SK-N-SH (cell line): Measurements from ENCODE around the gene STX17. TPM values are rescaled to one million over a fixed set of nuclear protein-coding genes. Genes with fewer than 3 reads are reported as not detected.

Source experiments
- CTCF ChIA-PET: fragments of 300-600, 350-600 bp; formaldehyde crosslinking; extraction: SDS; loops from one replicate; lab custom pipeline; 2021; lab: Yijun Ruan, JAX
- POLR2A ChIA-PET: fragments of 350-600 bp; sonication (Branson Sonifier 250); formaldehyde crosslinking; extraction: SDS; loops from one replicate; lab custom pipeline; 2020; ENCODE audit warnings: antibody characterized with exemption, inconsistent platforms; lab: Yijun Ruan, JAX
- DNase-seq: peaks from one replicate; pipeline ENCODE4 v3.0.0; 2012
- H2AFZ ChIP-seq: fragments of 200-600 bp; sonication (generic); 2 replicates; pipeline ENCODE4 v1.8.1; 2016; ENCODE audit warnings: antibody characterized with exemption, mild to moderate bottlenecking, low read depth
- H3F3A ChIP-seq: fragments of 200-600 bp; sonication (generic); replicated peaks from 2 replicates; pipeline ENCODE3; 2016; ENCODE audit warnings: antibody characterized with exemption, mild to moderate bottlenecking; ENCODE audit not compliant: insufficient read depth
- H3K27ac ChIP-seq, 2 experiments: fragments of 200-500 bp in 1 of 2; fragments of 200-600 bp in 1 of 2; sonication (Bioruptor generic) in 1 of 2; sonication (generic), shearing (Covaris generic) in 1 of 2; 2 replicates each; pipeline versions ENCODE4 v1.5.1 to v1.6.1; 2014 to 2016; ENCODE audit warnings: low read depth in 2 of 2, inconsistent platforms in 1 of 2, low read length in 1 of 2, mild to moderate bottlenecking in 1 of 2, mixed read lengths in 1 of 2
- H3K27me3 ChIP-seq: fragments of 200-600 bp; sonication (generic), shearing (Covaris generic); 2 replicates; pipeline ENCODE4 v1.6.1; 2016; ENCODE audit warnings: mixed run types; ENCODE audit not compliant: insufficient read depth
- H3K36me3 ChIP-seq, 2 experiments: fragments of 200-500 bp in 1 of 2; fragments of 200-600 bp in 1 of 2; sonication (Bioruptor generic) in 1 of 2; sonication (generic) in 1 of 2; replicated peaks in 1 of 2; 2 replicates each; pipeline versions ENCODE3 to v1.5.1; 2014 to 2016; ENCODE audit warnings: low read length in 1 of 2, mild to moderate bottlenecking in 1 of 2; ENCODE audit not compliant: insufficient read depth in 2 of 2, control insufficient read depth in 1 of 2
- H3K4me1 ChIP-seq, 2 experiments: fragments of 200-500 bp in 1 of 2; fragments of 200-600 bp in 1 of 2; sonication (Bioruptor generic) in 1 of 2; sonication (generic), shearing (Covaris generic) in 1 of 2; 2 replicates each; pipeline versions ENCODE4 v1.5.1 to v1.6.1; 2014 to 2016; ENCODE audit warnings: low read depth in 1 of 2, low read length in 1 of 2, mixed run types in 1 of 2; ENCODE audit not compliant: insufficient read depth in 2 of 2, control insufficient read depth in 1 of 2
- H3K4me2 ChIP-seq: fragments of 200-600 bp; sonication (generic), shearing (Covaris generic); 2 replicates; pipeline ENCODE4 v1.6.1; 2017; ENCODE audit warnings: mixed run types
- H3K4me3 ChIP-seq, 2 experiments: fragments of 200-500 bp in 1 of 2; fragments of 200-600 bp in 1 of 2; sonication (Bioruptor generic) in 1 of 2; sonication (generic), shearing (Covaris generic) in 1 of 2; 2 replicates each; pipeline versions ENCODE4 v1.5.1 to v1.8.1; 2014 to 2016; ENCODE audit warnings: low read depth in 2 of 2, inconsistent platforms in 1 of 2, low read length in 1 of 2, mild to moderate bottlenecking in 1 of 2, mixed read lengths in 1 of 2, moderate library complexity in 1 of 2
- H3K79me2 ChIP-seq: fragments of 200-600 bp; sonication (generic); 2 replicates; pipeline ENCODE4 v1.8.1; 2017; ENCODE audit warnings: mild to moderate bottlenecking; ENCODE audit not compliant: insufficient read depth
- H3K9ac ChIP-seq: fragments of 200-600 bp; sonication (generic); 2 replicates; pipeline ENCODE4 v1.6.1; 2017; ENCODE audit warnings: mixed run types
- H3K9me2 ChIP-seq: fragments of 200-600 bp; sonication (generic); 2 replicates; pipeline ENCODE4 v1.6.1; 2017; ENCODE audit warnings: mixed run types
- H3K9me3 ChIP-seq: fragments of 200-600 bp; sonication (generic); 2 replicates; pipeline ENCODE4 v1.6.1; 2017; ENCODE audit warnings: mixed run types, mild to moderate bottlenecking, moderate library complexity
- H4K20me1 ChIP-seq: fragments of 200-600 bp; sonication (generic); 2 replicates; pipeline ENCODE4 v1.6.1; 2017; ENCODE audit warnings: mild to moderate bottlenecking, mixed run types; ENCODE audit not compliant: insufficient read depth
- ELF1 ChIP-seq: IDR thresholded peaks from 2 replicates; pipeline ENCODE4 v1.4.0; 2012
- EZH2phosphoT487 ChIP-seq: fragments of 200-600 bp; sonication (generic); IDR thresholded peaks from 2 replicates; pipeline ENCODE4 v1.6.1; 2017; ENCODE audit warnings: low read depth, mixed run types, mild to moderate bottlenecking, antibody characterized with exemption, moderate library complexity, borderline replicate concordance
- MAX ChIP-seq: IDR thresholded peaks from 2 replicates; pipeline ENCODE4 v1.4.0; 2012; ENCODE audit warnings: low read depth
- NFIC ChIP-seq: IDR thresholded peaks from 2 replicates; pipeline ENCODE4 v1.4.0; 2012; ENCODE audit warnings: borderline replicate concordance
- RAD21 ChIP-seq: IDR thresholded peaks from 2 replicates; pipeline ENCODE4 v1.6.1; 2012; ENCODE audit warnings: mild to moderate bottlenecking, low read length
- RFX5 ChIP-seq: IDR thresholded peaks from 2 replicates; pipeline ENCODE4 v1.6.1; 2012; ENCODE audit warnings: mild to moderate bottlenecking, improper control_type of control experiment, low read length
- RXRA ChIP-seq: IDR thresholded peaks from 2 replicates; pipeline ENCODE4 v1.4.0; 2012; ENCODE audit warnings: low read depth, mild to moderate bottlenecking, borderline replicate concordance
- SMC3 ChIP-seq: IDR thresholded peaks from 2 replicates; pipeline ENCODE4 v1.6.1; 2012; ENCODE audit warnings: low read depth, low read length, improper control_type of control experiment
- TAF1 ChIP-seq: IDR thresholded peaks from 2 replicates; pipeline ENCODE4 v1.6.1; 2012; ENCODE audit warnings: low read depth, mild to moderate bottlenecking, low read length, moderate library complexity, borderline replicate concordance
- TCF12 ChIP-seq: IDR thresholded peaks from 2 replicates; pipeline ENCODE4 v1.4.0; 2012
- WGBS: methylation state at CpG from one replicate; pipeline ENCODE4 v1.1.6; 2017; ENCODE audit warnings: low lambda C conversion rate; 5-methylcytosine and 5-hydroxymethylcytosine counted together
- polyA plus RNA-seq, 3 experiments: library from polyadenylated mRNA; depleted of rRNA; stranded (reverse); fragments of >200 nt; gene quantifications; 2 replicates each; pipeline ENCODE4 v1.2.3, GENCODE V29; 2012
- TF ChIP-seq, protein P1 (sequence below): fragments of 150-350 bp; IDR thresholded peaks from 2 replicates; pipeline ENCODE4 v1.6.1; 2016; ENCODE audit warnings: mild to moderate bottlenecking, low read depth, low read length
- TF ChIP-seq, protein P2 (sequence below): IDR thresholded peaks from 2 replicates; pipeline ENCODE4 v1.6.1; 2012; ENCODE audit warnings: mild to moderate bottlenecking, low read depth, low read length, moderate library complexity
- TF ChIP-seq, protein P3 (sequence below): IDR thresholded peaks from 2 replicates; pipeline ENCODE4; 2012
- TF ChIP-seq, protein P4 (sequence below): IDR thresholded peaks from 2 replicates; pipeline ENCODE4 v1.4.0; 2012; ENCODE audit warnings: low read depth, borderline replicate concordance

The STX17 gene
- polyA plus RNA-seq, 1 of the 3 experiments (the other 2 are of a cell fraction) = 6.1 TPM

DNA sequence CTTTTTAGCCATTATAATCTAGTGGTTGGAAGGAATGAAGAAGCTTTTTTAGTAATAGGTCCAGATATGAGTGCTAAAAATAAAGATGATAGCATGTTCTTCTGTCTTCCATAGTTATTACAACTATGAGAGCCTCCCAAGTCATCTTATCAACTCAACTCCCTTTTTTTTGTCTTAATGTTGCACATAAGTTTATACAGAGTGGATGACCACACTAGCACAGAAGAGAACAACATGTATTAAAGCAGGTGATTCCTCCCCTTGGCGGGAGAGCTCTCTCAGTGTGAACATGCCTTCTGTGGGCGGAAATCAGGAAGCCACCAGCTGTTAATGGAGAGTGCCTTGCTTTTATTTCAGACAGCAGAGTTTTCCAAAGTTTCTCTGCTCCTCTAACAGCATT, 40.1 kb upstream of the STX17 start:
- peaks cover 13% of the 10 kb centered on the region for H3F3A ChIP-seq
- TF ChIP-seq ELF1 = no peak
- TF ChIP-seq, protein P1, sequence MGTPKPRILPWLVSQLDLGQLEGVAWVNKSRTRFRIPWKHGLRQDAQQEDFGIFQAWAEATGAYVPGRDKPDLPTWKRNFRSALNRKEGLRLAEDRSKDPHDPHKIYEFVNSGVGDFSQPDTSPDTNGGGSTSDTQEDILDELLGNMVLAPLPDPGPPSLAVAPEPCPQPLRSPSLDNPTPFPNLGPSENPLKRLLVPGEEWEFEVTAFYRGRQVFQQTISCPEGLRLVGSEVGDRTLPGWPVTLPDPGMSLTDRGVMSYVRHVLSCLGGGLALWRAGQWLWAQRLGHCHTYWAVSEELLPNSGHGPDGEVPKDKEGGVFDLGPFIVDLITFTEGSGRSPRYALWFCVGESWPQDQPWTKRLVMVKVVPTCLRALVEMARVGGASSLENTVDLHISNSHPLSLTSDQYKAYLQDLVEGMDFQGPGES = no peak
- TF ChIP-seq SMC3 = no peak
- TF ChIP-seq EZH2phosphoT487 = no peak
- TF ChIP-seq, protein P2, sequence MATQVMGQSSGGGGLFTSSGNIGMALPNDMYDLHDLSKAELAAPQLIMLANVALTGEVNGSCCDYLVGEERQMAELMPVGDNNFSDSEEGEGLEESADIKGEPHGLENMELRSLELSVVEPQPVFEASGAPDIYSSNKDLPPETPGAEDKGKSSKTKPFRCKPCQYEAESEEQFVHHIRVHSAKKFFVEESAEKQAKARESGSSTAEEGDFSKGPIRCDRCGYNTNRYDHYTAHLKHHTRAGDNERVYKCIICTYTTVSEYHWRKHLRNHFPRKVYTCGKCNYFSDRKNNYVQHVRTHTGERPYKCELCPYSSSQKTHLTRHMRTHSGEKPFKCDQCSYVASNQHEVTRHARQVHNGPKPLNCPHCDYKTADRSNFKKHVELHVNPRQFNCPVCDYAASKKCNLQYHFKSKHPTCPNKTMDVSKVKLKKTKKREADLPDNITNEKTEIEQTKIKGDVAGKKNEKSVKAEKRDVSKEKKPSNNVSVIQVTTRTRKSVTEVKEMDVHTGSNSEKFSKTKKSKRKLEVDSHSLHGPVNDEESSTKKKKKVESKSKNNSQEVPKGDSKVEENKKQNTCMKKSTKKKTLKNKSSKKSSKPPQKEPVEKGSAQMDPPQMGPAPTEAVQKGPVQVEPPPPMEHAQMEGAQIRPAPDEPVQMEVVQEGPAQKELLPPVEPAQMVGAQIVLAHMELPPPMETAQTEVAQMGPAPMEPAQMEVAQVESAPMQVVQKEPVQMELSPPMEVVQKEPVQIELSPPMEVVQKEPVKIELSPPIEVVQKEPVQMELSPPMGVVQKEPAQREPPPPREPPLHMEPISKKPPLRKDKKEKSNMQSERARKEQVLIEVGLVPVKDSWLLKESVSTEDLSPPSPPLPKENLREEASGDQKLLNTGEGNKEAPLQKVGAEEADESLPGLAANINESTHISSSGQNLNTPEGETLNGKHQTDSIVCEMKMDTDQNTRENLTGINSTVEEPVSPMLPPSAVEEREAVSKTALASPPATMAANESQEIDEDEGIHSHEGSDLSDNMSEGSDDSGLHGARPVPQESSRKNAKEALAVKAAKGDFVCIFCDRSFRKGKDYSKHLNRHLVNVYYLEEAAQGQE = no peak
- DNase-seq = no peak
- H3K9ac ChIP-seq = no peak overlapping the region
- H3K4me3 ChIP-seq = no peak overlapping the region
- no peak overlapping the region for H2AFZ ChIP-seq
- H3K27ac ChIP-seq = no peak overlapping the region
- H3K9me2 ChIP-seq = no peaks in the 10 kb centered on the region
- H3K9me3 ChIP-seq = no peaks in the 10 kb centered on the region
- peaks cover 0 to 5% of the 10 kb centered on the region in 2 experiments; a peak in 1 of 4 replicates for H3K4me1 ChIP-seq
- H3K4me2 ChIP-seq = no peak overlapping the region
- WGBS = 93% methylated on average over 2 of the region's 2 CpGs
- no peaks in the 10 kb centered on the region for H4K20me1 ChIP-seq
- POLR2A ChIA-PET = no interaction called here
- H3K79me2 ChIP-seq = no peaks in the 10 kb centered on the region
- H3K27me3 ChIP-seq = no peaks in the 10 kb centered on the region
- CTCF ChIA-PET = interaction anchor here (1.6 kb wide), 1 partner anchor 10 kb away, joined by 6 read pairs; no protein-coding TSS in a partner anchor
- no peaks in the 10 kb centered on the region for H3K36me3 ChIP-seq

DNA sequence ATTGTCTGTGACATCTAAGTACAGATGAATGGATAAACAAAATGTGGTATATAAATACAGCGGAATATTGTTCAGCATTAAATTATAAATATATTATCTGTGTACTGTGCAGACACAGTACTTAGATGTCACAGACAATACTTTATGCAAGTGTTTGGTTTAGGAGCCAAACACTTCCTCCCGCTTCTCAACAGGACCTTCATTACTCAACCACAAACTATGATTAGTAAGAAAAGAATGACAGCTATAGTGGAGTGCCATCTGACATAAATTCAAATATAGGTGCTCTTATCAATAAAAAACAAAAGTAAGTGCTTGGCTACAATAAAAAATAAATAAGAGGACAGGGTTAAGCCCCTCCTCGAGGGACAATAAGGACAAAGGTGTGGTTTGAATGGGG, 38.9 kb upstream of the STX17 start:
- Histone ChIP-seq H3K27me3 (no peaks in the 10 kb centered on the region), H4K20me1 (no peaks in the 10 kb centered on the region), H3K4me1 (peaks cover 0 to 5% of the 10 kb centered on the region in 2 experiments; a peak in 1 of 4 replicates), H3K9me3 (no peaks in the 10 kb centered on the region), H2AFZ (no peak overlapping the region), H3K27ac (no peak overlapping the region), H3K9ac (no peak overlapping the region), H3K9me2 (no peaks in the 10 kb centered on the region), H3K36me3 (no peaks in the 10 kb centered on the region), H3F3A (peaks cover 13% of the 10 kb centered on the region), H3K79me2 (no peaks in the 10 kb centered on the region), H3K4me3 (no peak overlapping the region), H3K4me2 (no peak overlapping the region)
- CTCF ChIA-PET = no interaction called here
- 58% methylated on average over 3 of the region's 3 CpGs for WGBS
- DNase-seq = no peak
- POLR2A ChIA-PET = no interaction called here
- TF ChIP-seq RAD21 (no peak), TAF1 (no peak), NFIC (no peak), TCF12 (no peak), MAX (no peak), RFX5 (no peak), RXRA (no peak)
- TF ChIP-seq, protein P3, sequence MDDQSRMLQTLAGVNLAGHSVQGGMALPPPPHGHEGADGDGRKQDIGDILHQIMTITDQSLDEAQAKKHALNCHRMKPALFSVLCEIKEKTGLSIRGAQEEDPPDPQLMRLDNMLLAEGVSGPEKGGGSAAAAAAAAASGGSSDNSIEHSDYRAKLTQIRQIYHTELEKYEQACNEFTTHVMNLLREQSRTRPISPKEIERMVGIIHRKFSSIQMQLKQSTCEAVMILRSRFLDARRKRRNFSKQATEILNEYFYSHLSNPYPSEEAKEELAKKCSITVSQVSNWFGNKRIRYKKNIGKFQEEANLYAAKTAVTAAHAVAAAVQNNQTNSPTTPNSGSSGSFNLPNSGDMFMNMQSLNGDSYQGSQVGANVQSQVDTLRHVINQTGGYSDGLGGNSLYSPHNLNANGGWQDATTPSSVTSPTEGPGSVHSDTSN = no peak
- TF ChIP-seq, protein P4, sequence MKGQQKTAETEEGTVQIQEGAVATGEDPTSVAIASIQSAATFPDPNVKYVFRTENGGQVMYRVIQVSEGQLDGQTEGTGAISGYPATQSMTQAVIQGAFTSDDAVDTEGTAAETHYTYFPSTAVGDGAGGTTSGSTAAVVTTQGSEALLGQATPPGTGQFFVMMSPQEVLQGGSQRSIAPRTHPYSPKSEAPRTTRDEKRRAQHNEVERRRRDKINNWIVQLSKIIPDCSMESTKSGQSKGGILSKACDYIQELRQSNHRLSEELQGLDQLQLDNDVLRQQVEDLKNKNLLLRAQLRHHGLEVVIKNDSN = no peak
